Duodenal mucosa (tissue), 2 donors: ENCODE data around the gene ZBTB20.

Experiments
- H3K27ac ChIP-seq: one replicate; pipeline ENCODE4 v1.7.0; 2013; ENCODE audit warnings: low read depth, low read length
- H3K27me3 ChIP-seq, 2 donors: one replicate each; pipeline ENCODE4 v1.7.0; 2013; ENCODE audit warnings: low read length in 2 of 2, control low read depth in 1 of 2; ENCODE audit not compliant: insufficient read depth in 2 of 2, control insufficient read depth in 1 of 2
- H3K36me3 ChIP-seq, 2 donors: one replicate each; pipeline ENCODE4 v1.7.0; 2013; ENCODE audit warnings: low read length in 2 of 2, control low read depth in 1 of 2; ENCODE audit not compliant: insufficient read depth in 2 of 2, control insufficient read depth in 1 of 2
- H3K4me1 ChIP-seq, 2 donors: one replicate each; pipeline ENCODE4 v1.7.0; 2013; ENCODE audit warnings: low read length in 2 of 2, control low read depth in 1 of 2; ENCODE audit not compliant: insufficient read depth in 2 of 2, control insufficient read depth in 1 of 2
- H3K4me3 ChIP-seq, 2 donors: one replicate each; pipeline ENCODE4 v1.7.0; 2013; ENCODE audit warnings: low read length in 2 of 2, low read depth in 1 of 2
- H3K9ac ChIP-seq, 2 donors: one replicate each; pipeline ENCODE4 v1.7.0; 2013; ENCODE audit warnings: low read length in 2 of 2, low read depth in 1 of 2
- H3K9me3 ChIP-seq, 2 donors: one replicate each; pipeline ENCODE4 v1.7.0; 2013; ENCODE audit warnings: low read length in 2 of 2, control low read depth in 1 of 2; ENCODE audit not compliant: control insufficient read depth in 1 of 2

Gene ZBTB20

DNA sequence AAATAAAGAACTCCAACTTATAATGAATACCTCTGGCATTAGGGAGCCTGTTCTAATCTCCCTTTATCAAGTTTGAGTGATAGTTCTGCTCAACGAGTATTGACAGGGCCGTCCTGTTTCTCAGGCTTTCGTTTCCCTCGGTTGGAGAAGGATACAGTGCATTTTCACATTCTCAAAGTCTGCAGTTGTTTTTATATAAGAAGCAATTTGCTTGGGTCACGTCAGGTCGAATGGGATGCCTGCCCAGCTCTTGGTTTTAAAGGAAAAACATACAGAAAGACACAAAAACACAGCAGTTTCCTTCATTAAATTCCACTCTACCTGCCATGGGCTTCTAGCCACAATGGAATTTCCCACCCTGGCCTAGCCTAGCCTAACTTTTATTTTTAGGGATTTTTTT lies 487.0 kb downstream of the ZBTB20 start:
- Histone ChIP-seq H3K36me3 (no peaks in the 10 kb centered on the region), H3K27me3 (no peaks in the 10 kb centered on the region), H3K27ac (no peak overlapping the region), H3K9me3 (no peaks in the 10 kb centered on the region), H3K4me1 (peaks cover 0 to 7% of the 10 kb centered on the region in 2 donors), H3K9ac (no peak overlapping the region), H3K4me3 (no peak overlapping the region)

DNA sequence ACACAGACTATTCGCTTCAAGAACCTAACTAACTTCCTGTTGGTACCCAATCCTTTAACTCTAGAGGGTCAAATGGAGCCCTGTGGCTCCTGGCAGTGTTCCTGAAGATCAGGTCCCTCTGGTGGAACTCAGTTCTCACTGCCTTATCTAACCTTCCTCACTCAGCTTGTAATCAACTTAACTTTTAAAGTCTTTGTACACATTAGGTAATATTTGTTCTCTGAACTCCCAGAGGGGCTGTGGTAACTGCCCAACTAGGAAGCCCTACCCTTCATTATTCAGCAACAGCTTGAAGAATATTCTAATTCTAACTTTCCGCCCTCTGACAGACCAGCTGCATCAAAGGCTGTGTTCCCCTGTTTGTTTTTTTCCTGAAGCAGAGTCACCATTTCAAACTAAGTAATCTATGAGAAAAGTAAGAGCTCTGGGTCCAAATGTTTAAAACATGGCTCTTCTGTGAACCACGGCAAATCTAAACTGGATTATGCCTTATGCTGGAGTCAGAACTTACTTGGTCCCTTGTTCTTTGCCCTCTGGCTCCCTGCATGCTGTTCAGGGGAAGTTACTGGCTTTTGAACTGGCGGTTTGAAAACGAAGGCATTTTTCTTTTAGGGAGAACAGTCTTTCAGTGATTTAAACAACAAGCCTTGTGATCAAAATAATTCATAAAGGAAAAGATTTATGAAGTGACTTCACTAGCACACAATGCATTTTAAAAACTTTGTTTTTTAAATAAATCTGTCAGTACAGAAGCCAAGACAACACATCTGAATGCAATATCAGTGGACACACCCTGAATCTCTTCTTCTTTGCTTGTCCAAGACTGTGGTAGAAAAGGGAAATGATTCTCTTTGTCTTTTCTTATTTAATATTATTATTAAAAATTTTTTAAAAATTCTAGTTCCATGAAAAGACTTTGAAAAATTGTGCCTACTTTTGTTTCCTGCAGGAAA lies 487.7 kb downstream of the ZBTB20 start:
- H3K4me1 ChIP-seq: peaks cover 0 to 7% of the 10 kb centered on the region in 2 donors
- H3K4me3 ChIP-seq: peak overlapping the region in 1 of 2 donors; percentile 43
- H3K9ac ChIP-seq: peak overlapping the region in 1 of 2 donors; percentile 20
- no peaks in the 10 kb centered on the region for H3K9me3 ChIP-seq
- H3K27me3 ChIP-seq: no peaks in the 10 kb centered on the region
- no peak overlapping the region for H3K27ac ChIP-seq
- no peaks in the 10 kb centered on the region for H3K36me3 ChIP-seq

DNA sequence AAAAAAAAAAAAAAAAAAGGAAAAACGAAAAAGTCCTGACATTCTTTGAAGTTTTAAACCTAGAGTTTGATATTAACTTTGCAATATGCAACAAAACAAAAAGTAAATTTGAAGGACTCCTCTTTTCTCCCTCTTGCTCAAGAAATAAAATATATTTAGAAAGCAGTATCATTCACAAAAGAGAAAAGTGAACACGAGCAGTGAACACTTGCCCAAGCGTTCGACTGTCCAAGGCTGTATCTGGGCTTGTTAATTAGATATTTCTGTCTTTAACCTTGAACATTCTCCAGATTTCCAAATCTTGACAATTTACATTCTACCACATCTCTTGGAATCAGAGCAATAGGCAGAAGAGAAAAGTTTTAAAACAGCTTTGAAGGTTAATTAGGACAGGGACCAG lies 495.5 kb downstream of the ZBTB20 start:
- H3K9ac ChIP-seq: no peak overlapping the region
- H3K4me3 ChIP-seq: no peak overlapping the region
- H3K9me3 ChIP-seq: no peaks in the 10 kb centered on the region
- no peaks in the 10 kb centered on the region for H3K4me1 ChIP-seq
- H3K36me3 ChIP-seq: no peaks in the 10 kb centered on the region
- H3K27ac ChIP-seq: no peak overlapping the region
- H3K27me3 ChIP-seq: no peaks in the 10 kb centered on the region

DNA sequence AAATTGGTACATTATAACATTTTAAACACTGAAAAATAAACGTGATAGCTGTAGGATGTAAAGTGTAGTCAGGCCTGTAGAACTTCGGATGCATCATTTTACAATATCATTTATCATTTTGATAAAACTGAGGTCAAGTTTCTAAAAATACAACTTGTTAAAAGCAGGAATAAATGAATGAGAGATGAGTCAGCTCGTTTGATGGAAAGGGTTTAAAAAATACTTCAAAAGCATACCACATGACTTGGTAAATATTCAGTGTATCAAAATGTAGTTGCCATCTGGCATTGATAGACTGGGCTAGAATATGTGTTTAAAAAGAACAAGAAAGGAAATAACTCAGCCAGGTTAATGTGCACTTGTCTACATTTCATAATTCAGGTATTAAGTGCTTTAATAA lies 496.3 kb downstream of the ZBTB20 start:
- H3K9ac ChIP-seq: no peak overlapping the region
- no peaks in the 10 kb centered on the region for H3K4me1 ChIP-seq
- H3K36me3 ChIP-seq: no peaks in the 10 kb centered on the region
- H3K9me3 ChIP-seq: no peaks in the 10 kb centered on the region
- H3K4me3 ChIP-seq: no peak overlapping the region
- H3K27ac ChIP-seq: no peak overlapping the region
- no peaks in the 10 kb centered on the region for H3K27me3 ChIP-seq

GRCh38 chr3:114649331-114649730 lies 497.8 kb downstream of the ZBTB20 start:
- Histone ChIP-seq H3K36me3 (no peaks in the 10 kb centered on the region), H3K4me1 (no peaks in the 10 kb centered on the region), H3K27ac (no peak overlapping the region), H3K4me3 (no peak overlapping the region), H3K27me3 (no peaks in the 10 kb centered on the region), H3K9ac (no peak overlapping the region), H3K9me3 (no peaks in the 10 kb centered on the region)

- Histone ChIP-seq H3K4me1 (no peaks in the 10 kb centered on the region), H3K27ac (no peak overlapping the region)
These were observed 500.6 kb downstream of the ZBTB20 start for GRCh38 chr3:114646526-114646925.

DNA sequence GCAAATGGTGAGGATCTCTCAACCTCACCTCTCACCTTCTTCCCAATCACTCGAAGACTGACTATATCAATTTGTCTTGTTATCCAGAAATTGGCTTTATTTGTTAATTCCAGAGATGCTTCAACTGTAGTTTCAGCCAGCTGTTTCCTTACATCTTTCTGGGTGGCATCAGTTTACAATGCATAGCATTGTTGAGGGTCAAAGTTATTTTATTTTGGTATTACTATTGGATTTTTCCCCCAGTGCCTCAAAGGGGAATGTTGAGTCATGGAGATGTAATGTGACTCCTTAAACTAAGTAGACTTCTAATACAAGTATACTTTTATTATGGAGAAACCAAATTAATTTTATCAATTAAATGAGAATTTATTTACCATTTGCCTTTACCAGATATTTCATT lies 501.7 kb downstream of the ZBTB20 start:
- Histone ChIP-seq H3K36me3 (no peaks in the 10 kb centered on the region), H3K4me3 (no peak overlapping the region), H3K4me1 (no peaks in the 10 kb centered on the region), H3K9me3 (no peaks in the 10 kb centered on the region), H3K9ac (no peak overlapping the region), H3K27ac (no peak overlapping the region), H3K27me3 (no peaks in the 10 kb centered on the region)

More at GRCh38 chr3:114646526-114646925, 500.6 kb downstream of the ZBTB20 start:
- Histone ChIP-seq H3K27me3 (no peaks in the 10 kb centered on the region), H3K4me3 (no peak overlapping the region), H3K36me3 (no peaks in the 10 kb centered on the region), H3K9ac (no peak overlapping the region), H3K9me3 (no peaks in the 10 kb centered on the region)

- no peaks in the 10 kb centered on the region for H3K9me3 ChIP-seq
- no peak overlapping the region for H3K27ac ChIP-seq
These were observed 502.7 kb downstream of the ZBTB20 start for GRCh38 chr3:114644367-114644766.

DNA sequence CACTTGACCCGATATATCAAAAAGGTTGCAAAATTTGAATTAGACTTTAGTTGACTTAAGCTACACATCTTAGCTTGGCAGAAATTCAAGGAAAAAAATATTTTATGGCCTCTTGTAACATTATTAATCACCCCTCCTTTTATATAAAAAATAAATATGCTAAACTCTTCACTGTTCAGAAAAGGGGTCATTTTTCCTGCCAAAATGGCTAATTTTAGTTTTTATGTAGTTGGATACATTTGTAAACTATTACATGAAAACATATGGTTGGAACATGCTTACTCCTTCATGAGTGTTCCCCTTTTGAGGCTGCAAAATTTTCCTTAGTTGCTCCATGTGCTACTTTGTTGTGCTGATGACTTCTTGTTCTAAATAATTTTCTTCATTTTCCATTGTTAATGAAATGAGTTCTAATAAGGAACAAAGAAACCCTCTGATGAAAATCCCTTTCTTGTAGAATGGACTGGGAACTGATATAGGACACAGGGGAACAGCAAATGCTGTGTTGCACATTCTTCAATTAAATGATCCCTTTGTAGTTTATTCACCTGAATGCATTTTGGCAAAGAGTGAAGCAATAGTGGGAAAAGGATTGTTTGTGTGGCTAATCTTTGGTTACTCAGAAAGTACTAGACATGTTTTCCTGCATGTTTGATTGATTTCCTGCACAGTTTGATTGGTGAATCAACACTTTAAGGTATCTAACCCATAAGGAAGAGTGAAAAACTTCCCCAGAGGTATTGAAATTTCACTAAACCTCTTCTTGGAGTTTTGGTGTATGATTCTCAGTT lies 503.9 kb downstream of the ZBTB20 start:
- H3K9ac ChIP-seq: no peak overlapping the region
- H3K4me1 ChIP-seq: no peaks in the 10 kb centered on the region
- H3K4me3 ChIP-seq: no peak overlapping the region
- no peak overlapping the region for H3K27ac ChIP-seq
- H3K27me3 ChIP-seq: no peaks in the 10 kb centered on the region
- no peaks in the 10 kb centered on the region for H3K9me3 ChIP-seq
- no peaks in the 10 kb centered on the region for H3K36me3 ChIP-seq

More at GRCh38 chr3:114644367-114644766, 502.7 kb downstream of the ZBTB20 start:
- H3K9ac ChIP-seq: no peak overlapping the region
- no peaks in the 10 kb centered on the region for H3K36me3 ChIP-seq
- no peaks in the 10 kb centered on the region for H3K27me3 ChIP-seq
- H3K4me3 ChIP-seq: no peak overlapping the region
- no peaks in the 10 kb centered on the region for H3K4me1 ChIP-seq

DNA sequence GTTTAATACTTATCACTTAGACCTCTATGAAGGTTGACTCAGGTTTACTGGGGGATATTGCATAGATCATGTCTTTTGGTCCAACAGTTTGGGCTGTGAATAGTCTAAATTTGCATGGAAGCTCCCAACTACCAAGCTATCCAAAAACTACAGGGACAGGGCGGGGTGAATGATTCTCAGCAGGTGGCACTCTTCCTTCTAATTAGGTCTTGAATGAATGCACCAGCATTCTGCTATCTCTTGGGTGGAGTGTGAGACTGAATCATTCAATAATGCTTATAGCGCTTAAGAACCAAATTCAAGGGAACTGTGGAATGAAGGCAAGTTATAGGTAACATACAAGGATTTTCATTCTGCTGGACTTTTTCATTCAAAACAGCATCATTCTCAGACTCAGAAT lies 507.0 kb downstream of the ZBTB20 start:
- Histone ChIP-seq H3K36me3 (peaks cover 0 to 3% of the 10 kb centered on the region in 2 donors), H3K9ac (no peak overlapping the region), H3K27me3 (no peaks in the 10 kb centered on the region), H3K9me3 (peaks cover 9 to 10% of the 10 kb centered on the region in 2 donors), H3K4me1 (no peaks in the 10 kb centered on the region), H3K27ac (no peak overlapping the region), H3K4me3 (no peak overlapping the region)
